ENCODE results near the gene AFF3. TPM values are rescaled to one million over a fixed set of nuclear protein-coding genes. Genes with fewer than 3 reads are reported as not detected.
A peak's percentile ranks its signal among the peaks of the same experiment; 100 is the strongest.

Gene AFF3
- total and polyA plus RNA-seq, 4 donors, result 4.2 to 90.9 (median 14.6) TPM

- no peak overlapping the region for H3K4me3 ChIP-seq
- TF ChIP-seq CTCF (IDR thresholded peaks at IDR 0.05; ENCODE audit: control extremely low read depth, extremely low read depth), result no peak
- no peak overlapping the region for H3K27ac ChIP-seq (ENCODE audit: low read depth in 1 of 2, low read length in 1 of 2)
- no peak overlapping the region for H3K9ac ChIP-seq (ENCODE audit: insufficient read depth in 1 of 2, low read length in 2 of 2)
- peaks cover 0 to 34% (median 4%) of the 10 kb centered on the region in 5 donors for H3K4me1 ChIP-seq (ENCODE audit: control insufficient read depth in 5 of 5, insufficient read depth in 5 of 5, low read length in 5 of 5)
- WGBS, 2 donors, result 81 to 92% methylated on average over 5 of the region's 5 CpGs
- ATAC-seq (ENCODE audit: insufficient read depth, low FRiP score) (no peak), DNase-seq (peak in 2 of 3 donors; percentile 85 to 91)
- H3K27me3 ChIP-seq (ENCODE audit: control insufficient read depth in 3 of 3, insufficient read depth in 3 of 3, low read length in 2 of 3), result no peaks in the 10 kb centered on the region
- H3K36me3 ChIP-seq (ENCODE audit: control insufficient read depth in 4 of 4, insufficient read depth in 4 of 4, low read length in 4 of 4), result peaks cover 0 to 3% (median 0%) of the 10 kb centered on the region in 4 donors
- H3K9me3 ChIP-seq (ENCODE audit: control insufficient read depth in 4 of 4, insufficient read depth in 3 of 4, low read length in 3 of 4), result peaks cover 0 to 2% (median 0%) of the 10 kb centered on the region in 4 donors
Measured at GRCh38 chr2:99960291-99960690, 182.1 kb downstream of the AFF3 start.

- peaks cover 0 to 34% (median 4%) of the 10 kb centered on the region in 5 donors for H3K4me1 ChIP-seq (ENCODE audit: control insufficient read depth in 5 of 5, insufficient read depth in 5 of 5, low read length in 5 of 5)
- H3K9me3 ChIP-seq (ENCODE audit: control insufficient read depth in 4 of 4, insufficient read depth in 3 of 4, low read length in 3 of 4), result peaks cover 0 to 2% (median 0%) of the 10 kb centered on the region in 4 donors
- TF ChIP-seq CTCF (IDR thresholded peaks at IDR 0.05; ENCODE audit: control extremely low read depth, extremely low read depth), result no peak
- no peak overlapping the region for H3K4me3 ChIP-seq
- H3K36me3 ChIP-seq (ENCODE audit: control insufficient read depth in 4 of 4, insufficient read depth in 4 of 4, low read length in 4 of 4), result peaks cover 0 to 3% (median 0%) of the 10 kb centered on the region in 4 donors
- peak; percentile 62 to 98 (median 97) for DNase-seq
- ATAC-seq (ENCODE audit: insufficient read depth, low FRiP score), result no peak
- 65 to 77% methylated on average over 8 of the region's 8 CpGs for WGBS, 2 donors
- H3K9ac ChIP-seq (ENCODE audit: insufficient read depth in 1 of 2, low read length in 2 of 2), result no peak overlapping the region
- no peaks in the 10 kb centered on the region for H3K27me3 ChIP-seq (ENCODE audit: control insufficient read depth in 3 of 3, insufficient read depth in 3 of 3, low read length in 2 of 3)
- H3K27ac ChIP-seq (ENCODE audit: low read depth in 1 of 2, low read length in 1 of 2), result no peak overlapping the region
Measured at GRCh38 chr2:99959261-99960014, 183.0 kb downstream of the AFF3 start.

- Histone ChIP-seq H3K36me3 (ENCODE audit: control insufficient read depth in 4 of 4, insufficient read depth in 4 of 4, low read length in 4 of 4) (no peaks in the 10 kb centered on the region), H3K9ac (ENCODE audit: insufficient read depth in 1 of 2, low read length in 2 of 2) (no peak overlapping the region), H3K27ac (ENCODE audit: low read depth in 1 of 2, low read length in 1 of 2) (no peak overlapping the region), H3K4me1 (ENCODE audit: control insufficient read depth in 5 of 5, insufficient read depth in 5 of 5, low read length in 5 of 5) (peaks cover 0 to 34% (median 4%) of the 10 kb centered on the region in 5 donors), H3K27me3 (ENCODE audit: control insufficient read depth in 3 of 3, insufficient read depth in 3 of 3, low read length in 2 of 3) (no peaks in the 10 kb centered on the region), H3K4me3 (no peak overlapping the region), H3K9me3 (ENCODE audit: control insufficient read depth in 4 of 4, insufficient read depth in 3 of 4, low read length in 3 of 4) (peaks cover 0 to 2% (median 0%) of the 10 kb centered on the region in 4 donors)
- ATAC-seq (ENCODE audit: insufficient read depth, low FRiP score) (no peak), DNase-seq (no peak)
- no peak for TF ChIP-seq CTCF (IDR thresholded peaks at IDR 0.05; ENCODE audit: control extremely low read depth, extremely low read depth)
- 91 to 96% methylated on average over 8 of the region's 8 CpGs for WGBS, 2 donors
Measured at GRCh38 chr2:99957332-99958133, 184.9 kb downstream of the AFF3 start.

Data from lung (tissue), 12 donors.